ENCODE data around the gene FOXL1.

FOXL1 gene

DNA sequence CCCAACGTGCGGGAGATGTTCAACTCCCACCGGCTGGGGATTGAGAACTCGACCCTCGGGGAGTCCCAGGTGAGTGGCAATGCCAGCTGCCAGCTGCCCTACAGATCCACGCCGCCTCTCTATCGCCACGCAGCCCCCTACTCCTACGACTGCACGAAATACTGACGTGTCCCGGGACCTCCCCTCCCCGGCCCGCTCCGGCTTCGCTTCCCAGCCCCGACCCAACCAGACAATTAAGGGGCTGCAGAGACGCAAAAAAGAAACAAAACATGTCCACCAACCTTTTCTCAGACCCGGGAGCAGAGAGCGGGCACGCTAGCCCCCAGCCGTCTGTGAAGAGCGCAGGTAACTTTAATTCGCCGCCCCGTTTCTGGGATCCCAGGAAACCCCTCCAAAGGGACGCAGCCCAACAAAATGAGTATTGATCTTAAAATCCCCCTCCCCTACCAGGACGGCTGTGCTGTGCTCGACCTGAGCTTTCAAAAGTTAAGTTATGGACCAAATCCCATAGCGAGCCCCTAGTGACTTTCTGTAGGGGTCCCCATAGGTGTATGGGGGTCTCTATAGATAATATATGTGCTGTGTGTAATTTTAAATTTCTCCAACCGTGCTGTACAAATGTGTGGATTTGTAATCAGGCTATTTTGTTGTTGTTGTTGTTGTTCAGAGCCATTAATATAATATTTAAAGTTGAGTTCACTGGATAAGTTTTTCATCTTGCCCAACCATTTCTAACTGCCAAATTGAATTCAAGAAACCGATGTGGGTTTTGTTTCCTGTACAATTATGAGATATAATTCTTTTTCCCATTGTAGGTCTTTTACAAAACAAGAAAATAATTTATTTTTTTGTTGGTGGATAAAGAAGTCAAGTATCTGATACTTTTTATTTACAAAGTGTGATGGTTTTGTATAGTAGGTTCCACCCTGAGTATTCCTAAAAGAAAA is 9.4 kb upstream of the FOXL1 start:
- DNase-seq = no peak

DNA sequence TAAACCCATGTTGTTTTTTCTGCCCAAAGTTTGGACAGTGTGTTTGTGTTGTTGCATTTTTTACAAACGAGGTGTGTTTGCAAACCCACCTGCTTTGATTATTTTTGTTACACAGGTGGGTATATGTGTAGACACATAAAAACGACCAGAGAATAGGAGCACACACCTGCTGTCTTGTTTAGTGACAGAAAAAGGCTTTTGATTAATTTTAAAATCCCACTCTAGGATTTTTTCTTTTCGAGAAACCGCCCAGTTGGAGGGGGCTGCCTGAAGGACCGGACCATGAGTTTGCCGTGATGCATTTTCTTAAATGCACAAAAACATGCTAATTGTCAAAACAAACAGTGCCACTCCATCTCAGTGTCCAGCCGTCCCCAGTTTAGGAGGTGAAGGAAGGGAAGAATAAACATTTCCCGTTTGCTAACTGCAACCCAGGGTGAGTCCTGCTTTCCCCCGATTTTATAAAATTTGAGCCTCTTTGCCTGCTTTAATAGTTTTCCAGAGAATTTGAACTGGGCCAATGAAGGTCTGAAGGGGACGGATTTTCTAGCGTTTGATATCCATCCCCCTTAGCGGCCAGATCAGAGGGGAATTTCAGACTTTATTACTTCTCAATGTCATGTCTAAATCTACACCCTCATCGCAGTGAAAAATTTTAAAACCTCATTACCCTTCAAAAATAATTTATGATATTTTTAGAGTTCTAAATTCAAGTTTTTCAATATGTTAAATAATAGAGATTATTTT is 8.5 kb upstream of the FOXL1 start:
- no peak for DNase-seq

DNA sequence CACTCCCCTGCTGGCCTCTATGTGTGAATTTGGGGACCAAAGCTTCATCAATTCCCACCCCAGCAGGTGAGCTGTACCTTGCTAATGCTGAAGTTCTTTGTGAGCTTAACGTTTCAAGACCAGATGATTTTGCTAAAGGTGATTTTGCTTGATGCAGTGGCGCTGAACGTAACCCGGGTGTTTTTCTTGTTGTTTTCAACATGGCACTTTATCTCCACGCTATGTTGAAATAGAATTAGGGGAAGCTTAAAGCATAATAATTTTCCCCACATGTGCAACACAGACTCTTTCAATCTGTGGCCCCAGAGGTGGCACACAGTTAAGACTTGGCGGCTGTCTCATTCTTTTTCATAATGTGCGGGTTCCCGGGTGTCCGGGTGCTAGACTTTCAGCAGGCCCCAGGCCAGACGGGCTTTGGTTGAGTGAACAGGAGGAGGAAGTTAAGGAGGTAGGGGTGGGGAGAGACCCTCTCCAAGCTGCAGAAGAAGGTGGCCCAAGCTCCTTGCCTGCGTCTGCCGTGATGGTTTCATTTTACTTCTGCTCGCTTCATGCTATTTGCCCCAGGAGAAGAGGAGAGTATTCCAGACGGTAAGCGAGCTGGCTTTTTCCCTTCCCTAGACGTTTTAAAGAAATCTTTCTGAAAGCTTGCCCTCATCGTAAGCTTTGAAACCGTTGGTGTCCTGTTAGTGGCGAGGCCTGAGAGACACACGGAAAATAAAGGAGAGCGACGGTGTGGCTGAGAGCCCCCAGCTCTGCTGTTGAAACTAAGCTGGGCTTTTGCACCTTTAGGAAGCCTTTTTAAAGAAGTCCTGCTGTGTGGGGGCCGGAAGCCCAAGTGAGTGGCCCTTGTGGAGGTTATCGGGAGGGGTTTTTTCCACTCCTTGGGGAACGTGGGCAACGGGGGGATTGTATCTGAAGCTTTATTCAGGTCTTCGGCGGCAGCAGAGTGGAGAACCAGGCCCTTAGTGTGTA is 7.5 kb upstream of the FOXL1 start:
- no peak for DNase-seq

DNA sequence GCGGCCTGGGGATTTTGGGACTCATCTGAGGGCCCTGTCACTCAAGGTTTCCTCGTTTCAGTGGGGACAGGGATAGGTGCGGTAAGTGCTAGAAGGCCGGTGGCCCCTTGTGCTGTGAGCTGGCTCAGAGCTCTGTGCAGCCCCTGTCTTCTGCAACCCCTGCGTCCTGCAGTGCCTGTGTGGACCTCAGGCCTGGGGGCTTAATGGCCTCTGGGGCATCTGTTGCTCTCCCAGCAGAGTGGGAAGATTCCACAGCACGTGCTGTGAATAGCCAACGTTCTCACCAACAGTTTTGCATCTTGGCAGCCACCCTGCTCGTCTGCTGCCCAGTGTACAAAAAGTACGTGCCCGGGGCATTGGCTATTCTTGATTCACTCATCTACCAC is 6.8 kb upstream of the FOXL1 start:
- DNase-seq = no peak

DNA sequence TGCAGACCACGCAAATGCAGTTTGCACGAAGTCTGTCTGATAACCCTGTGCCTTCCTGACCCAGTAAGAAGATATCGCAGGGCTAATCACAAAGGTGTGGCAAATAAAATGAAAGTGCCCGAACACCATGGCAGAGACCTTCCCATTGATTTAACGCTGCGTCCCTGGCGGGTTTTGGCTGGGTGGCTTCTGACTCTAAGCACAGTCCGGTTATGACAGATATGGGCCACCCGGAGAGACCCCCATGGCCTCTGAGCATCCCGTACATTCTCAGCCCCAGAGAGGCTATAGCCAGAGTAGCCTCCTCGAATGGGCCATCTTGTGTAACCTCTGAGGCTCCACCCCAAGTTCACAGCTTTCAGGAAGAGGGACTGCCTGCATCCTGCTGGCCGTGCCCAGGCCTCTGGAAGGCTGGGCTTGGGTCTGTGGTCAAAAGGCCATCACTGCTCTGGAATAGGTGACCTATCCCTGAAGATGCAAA is 6.3 kb upstream of the FOXL1 start:
- DNase-seq = no peak

DNA sequence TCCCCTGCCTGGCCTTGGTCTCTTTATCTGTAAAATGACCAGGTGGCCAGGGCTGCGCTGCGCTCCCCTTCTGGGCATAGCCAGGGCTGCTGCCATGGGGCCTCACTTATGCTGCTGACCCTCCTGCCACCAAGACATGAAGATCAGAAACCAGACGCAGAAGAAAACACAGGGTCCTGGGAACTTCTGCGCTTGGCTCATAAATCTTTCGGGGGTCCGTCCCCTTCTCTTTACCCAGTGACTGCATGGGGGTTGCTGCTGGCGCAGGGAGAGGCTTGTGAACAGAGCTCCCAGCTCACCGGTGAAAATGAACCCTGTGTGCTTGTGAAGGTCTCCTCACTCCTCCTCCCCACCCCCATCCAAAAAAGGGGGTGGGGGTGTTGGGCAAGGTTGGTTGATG is 5.7 kb upstream of the FOXL1 start:
- DNase-seq = no peak

DNA sequence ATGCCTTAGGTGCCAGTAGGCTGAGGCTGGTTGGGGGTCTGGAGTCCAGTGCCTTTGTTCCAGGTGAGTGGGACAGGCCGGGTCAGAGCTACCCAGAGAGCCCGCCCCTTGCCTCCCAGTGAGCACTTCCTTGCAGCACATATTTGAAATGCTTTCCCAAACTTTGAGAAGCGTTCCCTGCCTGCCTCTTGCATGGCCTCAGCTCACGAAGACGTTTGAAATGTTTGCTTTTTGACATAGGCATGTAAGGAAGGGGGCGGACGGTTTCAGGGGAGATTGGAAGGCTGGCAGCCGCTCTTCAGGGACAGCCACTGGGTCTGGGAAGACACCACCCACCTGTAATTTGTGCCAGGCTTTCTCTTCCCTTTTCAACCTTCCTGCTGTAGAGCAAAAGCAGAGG is 5.1 kb upstream of the FOXL1 start:
- no peak for DNase-seq

DNA sequence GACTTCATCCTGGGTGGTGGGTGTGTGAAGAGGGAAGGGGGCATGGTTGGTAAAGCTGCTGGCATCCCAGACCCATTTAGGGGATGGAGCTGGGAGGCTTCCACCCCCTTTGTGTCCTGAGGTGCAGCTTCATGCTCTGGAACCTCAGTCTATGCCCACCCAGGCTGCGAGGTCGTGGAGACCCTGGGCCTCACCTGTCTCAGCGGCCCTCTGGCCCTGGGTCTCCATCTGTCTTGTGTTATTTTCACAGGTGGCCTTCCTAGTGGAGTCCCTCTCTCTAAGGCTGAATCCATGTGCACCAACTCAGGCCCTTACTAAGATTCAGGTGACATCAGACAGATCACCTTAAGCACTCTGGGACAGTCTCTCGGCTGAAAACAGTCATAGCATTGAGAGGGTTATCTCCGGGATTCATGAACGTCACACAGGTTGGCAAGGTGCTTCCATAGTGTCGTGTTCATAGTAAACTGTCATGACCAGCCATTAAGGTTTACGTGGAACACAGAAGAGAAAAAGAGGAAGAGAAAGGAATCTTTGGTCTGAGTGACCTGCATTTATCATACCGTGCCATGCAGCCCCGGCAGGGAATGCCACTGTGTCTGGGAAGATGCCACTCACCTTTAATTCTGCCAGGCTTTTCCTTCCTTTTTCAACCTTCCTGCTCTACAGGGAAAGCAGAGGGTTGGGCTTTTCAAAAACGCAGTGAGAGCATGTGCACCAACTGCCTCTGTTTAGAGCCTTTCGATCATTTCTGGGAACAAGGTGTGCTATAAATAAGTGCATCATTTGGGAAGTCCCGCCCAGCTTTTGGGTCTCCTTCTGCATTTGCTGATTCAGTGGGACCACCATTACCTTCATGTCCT is 4.5 kb upstream of the FOXL1 start:
- DNase-seq = no peak

DNA sequence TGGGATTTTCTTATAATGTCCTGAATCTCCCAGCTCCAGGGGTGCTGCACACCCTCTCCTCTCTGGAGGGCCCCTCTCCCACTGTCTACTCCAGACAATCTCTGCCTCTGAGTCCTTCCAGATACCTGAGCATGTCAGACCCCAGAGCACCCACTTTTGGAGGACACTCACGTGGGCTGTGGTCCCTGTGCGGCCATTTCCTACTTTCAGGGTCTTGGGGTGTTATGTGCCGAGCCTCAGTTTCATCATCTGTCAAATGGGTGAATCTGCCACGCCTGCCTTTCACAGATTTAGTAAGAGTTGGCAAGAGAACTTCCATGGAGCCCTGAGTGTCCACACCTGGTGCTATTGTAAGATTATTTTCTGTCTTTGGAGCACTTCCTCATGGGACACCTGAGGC is 3.7 kb upstream of the FOXL1 start:
- DNase-seq = no peak

DNA sequence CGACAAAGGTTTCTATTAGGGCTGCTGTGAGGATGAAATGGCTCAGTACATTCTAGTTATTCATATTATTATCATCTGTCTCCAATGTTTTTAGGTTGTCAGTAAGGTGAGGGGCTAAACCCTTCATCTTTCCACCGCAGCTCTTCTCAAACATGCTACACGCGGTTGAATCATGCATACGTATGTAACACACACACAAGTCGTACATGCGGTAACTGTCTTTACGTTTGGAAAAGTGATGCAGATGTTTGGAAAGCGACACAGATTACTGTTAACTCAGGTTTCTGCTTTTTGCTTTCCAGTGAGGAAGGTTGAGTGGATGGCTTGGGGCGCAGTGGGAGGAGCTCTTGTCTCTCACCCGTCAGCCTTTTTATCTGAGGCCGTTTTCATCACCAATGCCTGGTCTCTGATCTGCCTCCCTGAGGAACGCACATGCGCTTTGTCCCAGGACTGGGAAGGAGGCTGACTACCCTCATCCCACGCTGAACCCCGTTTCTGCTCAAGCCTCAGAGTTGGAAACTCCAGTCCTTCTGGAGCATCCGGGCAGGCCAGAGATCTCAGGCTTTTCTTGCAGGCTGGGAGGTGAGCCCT is 3.2 kb upstream of the FOXL1 start:
- no peak for DNase-seq

DNA sequence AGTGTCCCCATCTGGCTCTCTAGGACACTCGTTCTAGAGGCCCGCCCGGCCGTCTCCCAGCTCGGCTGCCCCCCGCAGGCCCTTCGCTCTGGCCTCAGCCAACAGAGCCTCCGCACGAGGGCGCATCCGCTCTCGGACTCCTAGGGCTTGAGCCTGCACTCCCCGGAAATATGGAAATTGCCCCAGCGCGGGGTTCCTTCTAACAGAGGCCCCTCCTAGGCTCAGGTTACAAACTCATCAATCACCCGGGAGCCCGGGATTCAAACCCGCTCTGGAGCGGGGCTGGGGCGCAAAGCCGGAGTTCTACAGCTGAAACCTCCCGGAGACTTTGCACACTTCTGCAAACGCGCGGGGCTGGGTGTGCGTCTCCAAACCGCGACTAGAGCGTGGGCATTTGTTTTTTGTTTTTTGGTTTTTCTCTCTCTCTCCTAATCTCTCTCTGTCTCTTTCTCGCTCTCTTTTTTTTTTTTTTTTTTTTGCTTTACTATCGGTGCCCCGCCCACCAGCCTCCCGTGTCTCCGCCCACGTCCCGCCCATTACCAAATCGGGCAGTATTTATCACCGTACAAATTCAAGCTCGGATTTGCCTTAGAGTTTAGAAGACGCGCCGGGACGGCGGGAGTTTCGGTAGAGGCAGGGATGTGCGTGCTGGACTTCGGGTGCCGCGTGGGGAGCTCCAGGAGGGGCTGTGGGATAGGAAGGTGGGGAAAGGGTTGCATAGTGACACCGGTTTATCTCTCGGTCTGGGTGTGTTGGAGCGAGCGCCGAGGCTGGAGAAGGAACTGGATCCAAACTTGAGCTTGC is 2.4 kb upstream of the FOXL1 start:
- no peak for DNase-seq

DNA sequence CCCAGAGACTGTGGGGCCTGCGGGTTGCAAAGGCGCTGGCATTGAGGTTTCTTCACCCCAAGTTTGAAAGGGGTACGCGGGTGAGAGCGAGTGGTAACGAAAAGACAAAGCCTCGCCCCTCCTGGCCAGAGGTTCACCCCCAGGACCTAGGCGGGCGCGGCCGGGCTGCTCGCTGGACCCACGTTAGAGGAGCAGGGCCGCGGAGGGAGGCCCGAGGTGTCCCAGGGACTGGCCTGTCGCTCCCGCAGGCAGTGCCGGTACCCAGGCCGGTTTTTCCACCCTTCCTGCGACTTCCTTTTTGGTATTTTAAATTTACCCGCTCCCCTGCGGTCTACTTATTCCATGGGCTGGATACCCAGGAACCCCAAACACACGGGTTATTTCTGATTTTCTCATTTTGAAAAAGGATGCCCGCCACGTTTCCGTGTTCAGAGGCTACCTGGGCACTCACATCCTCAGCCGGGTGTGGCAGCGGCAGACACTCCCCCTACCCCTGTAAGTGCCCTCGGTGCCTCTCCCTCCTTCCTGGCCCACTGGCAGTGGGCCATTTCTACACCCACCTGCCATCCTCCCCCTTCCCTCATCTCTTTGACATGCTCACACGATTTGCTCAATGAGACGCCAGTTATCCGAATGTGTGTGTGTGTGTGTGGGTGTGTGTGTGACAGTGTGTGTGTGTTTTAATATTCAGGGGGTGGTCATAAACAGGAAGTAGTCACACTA is 1.6 kb upstream of the FOXL1 start:
- no peak for DNase-seq

DNA sequence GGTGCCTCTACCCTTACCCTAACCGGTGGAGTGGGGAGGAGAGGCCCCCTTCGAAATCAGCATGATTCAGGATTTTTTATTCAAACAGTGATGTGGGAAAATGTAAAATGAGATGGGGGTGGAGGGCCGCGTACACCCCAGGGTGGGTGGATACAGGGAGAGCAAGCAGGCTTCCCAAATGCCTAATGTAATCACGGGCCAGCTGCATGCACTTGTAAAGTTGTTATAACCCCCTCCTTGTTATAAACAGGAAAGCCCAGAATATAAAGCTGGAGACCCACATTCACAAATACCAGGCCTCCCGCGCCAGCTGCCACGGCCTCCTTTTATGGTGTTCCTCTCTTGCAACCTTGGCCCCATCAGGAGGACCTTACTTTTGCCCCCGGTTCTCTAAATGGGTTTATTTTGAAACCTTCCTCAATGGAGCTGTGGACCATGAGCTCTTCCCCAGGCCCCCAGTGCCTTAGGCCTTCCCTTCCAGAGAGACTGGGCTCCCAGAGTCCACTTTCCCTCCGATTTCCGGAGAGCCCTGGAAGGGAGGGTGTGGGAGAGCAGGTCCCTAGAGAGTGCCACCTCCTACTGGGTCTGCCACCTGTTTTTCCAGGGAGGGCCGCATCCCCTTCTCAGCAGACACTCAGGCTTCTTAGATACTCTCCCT is 906 bp upstream of the FOXL1 start:
- DNase-seq = no peak

DNA sequence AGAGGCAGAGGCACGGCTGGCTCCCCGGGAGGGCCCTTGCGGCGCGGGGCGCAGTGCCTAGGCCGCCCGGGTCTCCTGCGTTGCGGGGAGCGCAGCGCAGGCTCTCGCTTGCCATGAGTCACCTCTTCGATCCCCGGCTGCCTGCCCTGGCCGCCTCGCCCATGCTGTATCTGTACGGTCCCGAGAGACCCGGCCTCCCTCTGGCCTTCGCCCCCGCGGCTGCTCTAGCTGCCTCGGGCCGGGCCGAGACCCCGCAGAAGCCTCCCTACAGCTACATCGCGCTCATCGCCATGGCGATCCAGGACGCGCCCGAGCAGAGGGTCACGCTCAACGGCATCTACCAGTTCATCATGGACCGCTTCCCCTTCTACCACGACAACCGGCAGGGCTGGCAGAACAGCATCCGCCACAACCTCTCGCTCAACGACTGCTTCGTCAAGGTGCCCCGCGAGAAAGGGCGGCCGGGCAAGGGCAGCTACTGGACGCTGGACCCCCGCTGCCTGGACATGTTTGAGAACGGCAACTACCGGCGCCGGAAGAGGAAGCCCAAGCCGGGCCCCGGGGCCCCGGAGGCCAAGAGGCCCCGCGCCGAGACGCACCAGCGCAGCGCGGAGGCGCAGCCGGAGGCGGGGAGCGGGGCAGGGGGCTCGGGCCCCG is 390 bp downstream of the FOXL1 start:
- no peak for DNase-seq

DNA sequence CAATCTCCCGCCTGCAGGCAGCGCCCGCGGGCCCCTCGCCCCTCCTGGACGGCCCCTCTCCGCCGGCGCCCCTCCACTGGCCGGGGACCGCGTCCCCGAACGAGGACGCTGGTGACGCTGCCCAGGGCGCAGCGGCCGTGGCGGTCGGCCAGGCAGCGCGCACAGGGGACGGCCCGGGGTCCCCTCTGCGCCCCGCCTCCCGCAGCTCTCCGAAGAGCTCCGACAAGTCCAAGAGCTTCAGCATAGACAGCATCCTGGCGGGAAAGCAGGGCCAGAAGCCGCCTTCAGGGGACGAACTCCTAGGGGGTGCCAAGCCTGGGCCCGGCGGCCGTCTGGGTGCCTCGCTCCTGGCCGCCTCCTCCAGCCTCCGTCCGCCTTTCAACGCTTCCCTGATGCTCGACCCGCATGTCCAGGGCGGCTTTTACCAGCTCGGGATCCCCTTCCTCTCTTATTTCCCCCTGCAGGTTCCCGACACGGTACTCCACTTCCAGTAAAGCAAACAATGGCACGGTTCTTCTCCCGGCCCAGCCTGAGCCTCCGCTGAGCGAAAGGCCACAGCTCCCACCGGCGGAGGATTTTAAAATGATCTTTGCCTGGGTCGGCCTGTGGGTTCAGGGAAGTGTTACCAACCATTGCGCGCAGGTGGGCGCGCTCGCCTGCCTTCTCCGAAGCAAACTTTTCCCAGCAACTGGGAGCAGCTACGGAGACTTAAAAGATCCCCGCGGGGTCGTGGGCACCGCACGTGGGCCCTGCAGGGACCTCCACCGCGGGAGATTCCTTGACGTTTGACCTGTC is 1.1 kb downstream of the FOXL1 start:
- no peak for DNase-seq

DNA sequence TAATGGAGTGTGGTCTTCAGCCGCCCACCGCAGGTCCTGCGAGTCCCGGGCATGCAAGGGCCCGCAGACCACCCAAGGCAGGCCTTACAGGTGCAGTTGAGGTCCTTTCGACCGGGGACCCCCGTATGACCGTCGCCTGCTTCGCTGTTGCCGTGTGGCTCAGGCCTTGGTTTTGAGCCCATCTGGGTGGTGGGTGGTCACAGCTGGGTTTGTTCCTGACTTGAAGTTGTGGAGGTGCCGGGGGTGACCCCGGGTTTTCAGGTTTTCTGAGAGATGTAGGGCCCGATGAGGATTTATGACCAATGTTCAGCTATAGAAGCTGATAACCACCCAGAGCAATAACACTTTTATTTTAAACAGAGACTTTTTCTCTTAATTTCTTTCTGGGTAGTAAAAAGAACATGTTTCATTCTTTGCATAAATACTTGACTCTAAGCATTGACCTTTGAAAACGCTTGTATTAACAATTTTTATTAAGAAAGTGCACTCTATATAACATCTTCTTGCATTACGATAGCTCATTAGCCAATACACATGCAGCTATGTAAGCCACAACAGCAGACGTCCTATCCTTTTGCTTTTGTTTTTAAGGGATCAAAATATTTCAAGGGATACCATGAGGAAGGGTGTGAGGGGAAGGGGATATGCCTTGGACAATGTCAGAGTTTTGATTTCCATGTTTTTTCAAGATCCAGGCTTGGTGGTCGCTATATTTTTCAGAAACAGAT is 1.9 kb downstream of the FOXL1 start:
- no peak for DNase-seq

DNA sequence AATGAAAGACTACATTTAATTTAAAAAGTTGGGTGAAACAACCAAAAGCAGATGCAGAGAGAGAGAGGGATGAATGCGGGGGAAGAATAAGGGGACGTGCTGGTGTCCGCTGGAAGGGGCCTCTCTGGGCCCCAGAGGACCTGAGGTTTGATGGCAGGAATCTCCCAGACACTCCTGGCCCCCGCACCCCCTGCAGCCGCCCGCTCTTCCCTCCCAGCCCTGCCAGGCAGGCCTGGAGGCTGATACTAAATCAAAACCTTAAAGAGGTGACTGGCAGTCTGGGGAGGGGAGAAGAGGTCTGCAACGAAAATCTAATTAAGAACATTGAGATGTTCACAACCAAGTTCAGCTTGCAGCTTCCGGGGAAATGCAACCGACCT is 2.4 kb downstream of the FOXL1 start:
- DNase-seq = no peak
